Hematopoietic multipotent progenitor cell treated with erythropoietin and hydrocortisone succinate and interleukin-3 and kit ligand, for 15 days (in vitro differentiated cells): ENCODE measurements around the gene HIVEP3.

Experiments
- DNase-seq: peaks from one replicate; pipeline ENCODE4 v3.0.0-alpha.2; 2015; ENCODE audit warnings: low spot score

Gene HIVEP3

GRCh38 chr1:41784531-41785274 is 134.0 kb downstream of the HIVEP3 start:
- no peak for DNase-seq

GRCh38 chr1:41783189-41783639 is 135.5 kb downstream of the HIVEP3 start:
- DNase-seq = no peak

- no peak for DNase-seq
These were observed 137.8 kb downstream of the HIVEP3 start for GRCh38 chr1:41780916-41781315.

- DNase-seq = no peak
These were observed 138.4 kb downstream of the HIVEP3 start for GRCh38 chr1:41780322-41780721.

GRCh38 chr1:41779360-41779759 is 139.4 kb downstream of the HIVEP3 start:
- no peak for DNase-seq

GRCh38 chr1:41777695-41778094 is 141.0 kb downstream of the HIVEP3 start:
- DNase-seq = no peak

- DNase-seq = no peak
These were observed 141.8 kb downstream of the HIVEP3 start for GRCh38 chr1:41776891-41777441.

- DNase-seq = no peak
These were observed 142.7 kb downstream of the HIVEP3 start for GRCh38 chr1:41775956-41776585.

GRCh38 chr1:41774471-41774990 is 144.2 kb downstream of the HIVEP3 start:
- DNase-seq = no peak

GRCh38 chr1:41773842-41774241 is 144.9 kb downstream of the HIVEP3 start:
- no peak for DNase-seq

GRCh38 chr1:41773144-41773591 is 145.6 kb downstream of the HIVEP3 start:
- no peak for DNase-seq

- no peak for DNase-seq
These were observed 149.7 kb downstream of the HIVEP3 start for GRCh38 chr1:41769068-41769467.

GRCh38 chr1:41768583-41768982 is 150.1 kb downstream of the HIVEP3 start:
- no peak for DNase-seq

GRCh38 chr1:41767534-41768525 is 150.9 kb downstream of the HIVEP3 start:
- DNase-seq = no peak

GRCh38 chr1:41766546-41766945 is 152.2 kb downstream of the HIVEP3 start:
- DNase-seq = no peak

- DNase-seq = no peak
These were observed 152.7 kb downstream of the HIVEP3 start for GRCh38 chr1:41766041-41766440.

- no peak for DNase-seq
These were observed 153.6 kb downstream of the HIVEP3 start for GRCh38 chr1:41765152-41765551.

- no peak for DNase-seq
These were observed 154.1 kb downstream of the HIVEP3 start for GRCh38 chr1:41764656-41765055.

- DNase-seq = no peak
These were observed 155.9 kb downstream of the HIVEP3 start for GRCh38 chr1:41762777-41763176.

- no peak for DNase-seq
These were observed 156.5 kb downstream of the HIVEP3 start for GRCh38 chr1:41762251-41762650.

- no peak for DNase-seq
These were observed 159.7 kb downstream of the HIVEP3 start for GRCh38 chr1:41758904-41759548.
